Lower leg skin (tissue), 4 donors: ENCODE measurements around the gene ASF1A. TPM values are rescaled to one million over a fixed set of nuclear protein-coding genes. Genes with fewer than 3 reads are reported as not detected.

Experiments used
- DNase-seq, 2 donors: peaks; one replicate each; pipeline ENCODE4 v3.0.0-alpha.2; 2019; ENCODE audit warnings: low spot score in 2 of 2
- H3K4me3 ChIP-seq: fragments of 200-600 bp; sonication (generic); 2 replicates; pipeline ENCODE4 v1.5.1; 2017; ENCODE audit warnings: mild to moderate bottlenecking, low read depth; ENCODE audit not compliant: poor library complexity, severe bottlenecking
- CTCF ChIP-seq, 3 donors: fragments of 450-650 bp; IDR thresholded peaks; one replicate each; pipeline ENCODE4 v1.5.1; 2016; ENCODE audit warnings: antibody characterized with exemption in 3 of 3, mild to moderate bottlenecking in 3 of 3, moderate library complexity in 2 of 3
- POLR2A ChIP-seq, 2 donors: fragments of 450-650 bp; IDR thresholded peaks; one replicate each; pipeline ENCODE4 v1.6.1; 2016 to 2017; ENCODE audit warnings: antibody characterized with exemption in 2 of 2, mild to moderate bottlenecking in 1 of 2, moderate library complexity in 1 of 2
- WGBS, 2 donors: methylation state at CpG; one replicate each; pipeline ENCODE4 v1.1.5; 2018; 5-methylcytosine and 5-hydroxymethylcytosine counted together
- intact Hi-C: fragments of 100-400 bp; cut with DNase I; formaldehyde crosslinking; loops from one replicate; pipeline ENCODE4 v1.15.0; 2023; ENCODE audit warnings: low total_unique reads
- total RNA-seq, 4 donors: library from RNA; depleted of rRNA; stranded (reverse); fragments of >200 nt; gene quantifications; one replicate each; pipeline ENCODE4 v1.1.0, GENCODE V29; 2016

The ASF1A gene
- total RNA-seq, 4 donors from 2014 or later = 6.9 to 15.4 (median 11.6) TPM

- intact Hi-C loops = no loop called here
- TF ChIP-seq POLR2A (IDR thresholded peaks at IDR 0.05) = no peak
- no peak for TF ChIP-seq CTCF (IDR thresholded peaks at IDR 0.05)
- DNase-seq = peak; percentile 78 to 97
- H3K4me3 ChIP-seq = peak within 1 kb of the TSS; percentile 93
- 0 to 1% methylated on average over 62 to 75 of the region's 95 CpGs for WGBS, 2 donors
Measured at GRCh38 chr6:118934461-118935330, 40.7 kb downstream of the ASF1A start, which contains the start of gene MCM9. TSS of gene MCM9 (minus strand) at chr6:118935159. CDS start at chr6:118931723, 3,436 bp downstream.

DNA sequence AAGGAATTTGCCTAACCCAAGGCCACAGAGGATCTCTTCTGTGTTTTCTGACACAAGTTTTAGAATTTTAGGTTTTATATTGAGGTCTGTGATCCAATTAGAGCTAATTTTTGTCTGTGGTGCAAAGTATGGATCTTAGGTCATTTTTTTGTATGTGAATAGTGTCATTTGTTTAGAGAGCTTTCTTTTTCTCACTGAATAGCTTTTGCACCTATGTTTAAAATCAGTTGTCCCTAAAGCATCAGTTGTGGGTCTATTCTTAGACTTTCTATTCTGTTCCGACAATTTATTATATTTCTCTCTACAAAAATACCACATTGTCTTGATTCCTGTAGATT is 41.3 kb downstream of the ASF1A start:
- no peak for DNase-seq
- no peak for TF ChIP-seq POLR2A (IDR thresholded peaks at IDR 0.05)
- TF ChIP-seq CTCF (IDR thresholded peaks at IDR 0.05) = no peak
- intact Hi-C loops = no loop called here
- H3K4me3 ChIP-seq = peak overlapping the region; percentile 93
- 17 to 53% methylated on average over 1 of the region's 1 CpG for WGBS, 2 donors

- no peak for TF ChIP-seq CTCF (IDR thresholded peaks at IDR 0.05)
- TF ChIP-seq POLR2A (IDR thresholded peaks at IDR 0.05) = no peak
- 78 to 84% methylated on average over 3 of the region's 3 CpGs for WGBS, 2 donors
- no peak for DNase-seq
- intact Hi-C loops = no loop called here
- H3K4me3 ChIP-seq = no peak overlapping the region
Measured at GRCh38 chr6:118935978-118936703, 42.2 kb downstream of the ASF1A start.

DNA sequence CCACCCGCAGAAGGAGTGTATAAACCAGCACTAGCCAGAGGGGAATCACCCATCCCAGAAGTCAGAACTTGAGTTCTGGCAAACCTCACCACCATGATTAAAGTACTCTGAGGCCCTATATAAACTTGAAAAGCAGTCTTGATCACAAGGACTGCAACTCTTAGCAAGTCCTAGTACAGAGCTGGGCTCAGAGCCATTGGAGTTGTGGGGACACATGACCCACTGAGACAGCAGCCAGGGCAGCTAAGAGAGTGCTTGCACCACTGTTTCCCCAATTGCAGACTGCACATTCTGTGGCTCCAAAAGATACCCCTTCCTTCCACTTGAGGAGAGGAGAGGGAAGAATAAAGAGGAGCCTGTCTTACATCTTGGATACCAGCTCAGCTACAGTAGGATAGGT is 45.7 kb downstream of the ASF1A start:
- TF ChIP-seq CTCF (IDR thresholded peaks at IDR 0.05) (no peak), POLR2A (IDR thresholded peaks at IDR 0.05) (no peak)
- 92 to 100% methylated on average over 1 of the region's 1 CpG for WGBS, 2 donors
- no peak for DNase-seq
- no peak overlapping the region for H3K4me3 ChIP-seq
- intact Hi-C loops = no loop called here

DNA sequence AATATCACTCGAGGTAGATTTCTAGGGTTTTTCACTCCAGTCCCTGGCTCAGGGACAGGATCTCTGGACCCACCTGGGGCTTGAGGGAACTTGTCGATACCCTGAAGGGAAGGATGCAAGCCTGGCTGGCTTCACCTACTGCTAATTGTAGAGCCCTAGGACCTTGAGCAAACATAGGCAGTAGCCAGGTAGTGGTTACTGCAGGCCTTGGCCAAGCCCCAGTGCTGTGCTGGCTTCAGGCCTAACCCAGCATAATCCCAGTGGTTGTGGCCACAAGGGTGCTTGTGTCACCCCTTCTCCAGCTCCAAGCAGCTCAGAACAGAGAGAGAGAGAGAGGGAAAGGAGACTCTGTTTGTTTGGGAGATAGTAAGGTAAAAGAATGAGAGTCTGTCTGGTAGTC is 46.8 kb downstream of the ASF1A start:
- 49 to 79% methylated on average over 2 of the region's 2 CpGs for WGBS, 2 donors
- no peak overlapping the region for H3K4me3 ChIP-seq
- no peak for DNase-seq
- no peak for TF ChIP-seq CTCF (IDR thresholded peaks at IDR 0.05)
- no peak for TF ChIP-seq POLR2A (IDR thresholded peaks at IDR 0.05)
- intact Hi-C loops = no loop called here
